ENCODE measurements around the gene RIC1.

RIC1 gene

GRCh38 chr9:5815461-5815860, 186.6 kb downstream of the RIC1 start:
- H3K27ac ChIP-seq (ENCODE audit: extremely low read depth, low read depth, low read length) = no peak overlapping the region
- H3K9me3 ChIP-seq (ENCODE audit: control insufficient read depth, insufficient read depth, low read depth, low read length) = no peaks in the 10 kb centered on the region
- POLR2A ChIA-PET = no interaction called here
- H3K4me3 ChIP-seq (ENCODE audit: low read depth, low read length) = no peak overlapping the region
- peaks cover 9 to 25% of the 10 kb centered on the region in 2 experiments; a peak in 2 of 3 replicates for H3K36me3 ChIP-seq (ENCODE audit: control insufficient read depth in 2 of 2, insufficient read depth in 1 of 2, low read length in 2 of 2)
- CTCF ChIA-PET = no interaction called here
- TF ChIP-seq ZNF664 (tag by site-specific recombination; IDR thresholded peaks at IDR 0.05) (no peak), ZNF146 (tag by site-specific recombination; IDR thresholded peaks at IDR 0.05) (no peak), ZNF138 (tag by site-specific recombination; IDR thresholded peaks at IDR 0.05; ENCODE audit: borderline replicate concordance) (no peak), ZNF560 (tag by site-specific recombination; IDR thresholded peaks at IDR 0.05; ENCODE audit: borderline replicate concordance) (no peak), PRDM6 (tag by site-specific recombination; IDR thresholded peaks at IDR 0.05) (no peak), TSHZ1 (tag by site-specific recombination; IDR thresholded peaks at IDR 0.05; ENCODE audit: borderline replicate concordance) (no peak), RBAK (tag by site-specific recombination; IDR thresholded peaks at IDR 0.05) (no peak), ZNF426 (tag by site-specific recombination; IDR thresholded peaks at IDR 0.05) (no peak), HOXD13 (CRISPR knock-in tag; IDR thresholded peaks at IDR 0.05; ENCODE audit: borderline replicate concordance) (no peak), ZNF169 (tag by site-specific recombination; IDR thresholded peaks at IDR 0.05) (no peak), ZNF629 (tag by site-specific recombination; IDR thresholded peaks at IDR 0.05) (no peak), ZNF433 (tag by site-specific recombination; IDR thresholded peaks at IDR 0.05; ENCODE audit: low read depth) (no peak), ZNF658 (tag by site-specific recombination; IDR thresholded peaks at IDR 0.05) (no peak), OSR2 (tag by site-specific recombination; IDR thresholded peaks at IDR 0.05) (no peak), AEBP2 (tag by site-specific recombination; IDR thresholded peaks at IDR 0.05; ENCODE audit: borderline replicate concordance) (no peak)
- H3K4me1 ChIP-seq (ENCODE audit: control insufficient read depth, insufficient read depth, low read length) = no peaks in the 10 kb centered on the region

GRCh38 chr9:5817862-5818261, 189.0 kb downstream of the RIC1 start:
- no peaks in the 10 kb centered on the region for H3K9me3 ChIP-seq (ENCODE audit: control insufficient read depth, insufficient read depth, low read depth, low read length)
- no peaks in the 10 kb centered on the region for H3K4me1 ChIP-seq (ENCODE audit: control insufficient read depth, insufficient read depth, low read length)
- ChIA-PET POLR2A (interaction anchor here (0.6 kb wide), 1 partner anchor 19 kb away, joined by 4 read pairs; no protein-coding TSS in a partner anchor), CTCF (interaction anchor here (0.5 to 2.5 kb wide), 5 partner anchors 10 to 1037 kb away, joined by 3 to 9 read pairs (median 7); no protein-coding TSS in a partner anchor)
- no peak overlapping the region for H3K27ac ChIP-seq (ENCODE audit: extremely low read depth, low read depth, low read length)
- TF ChIP-seq ZNF791 (tag by site-specific recombination; IDR thresholded peaks at IDR 0.05) (no peak), ZBTB44 (tag by site-specific recombination; IDR thresholded peaks at IDR 0.05) (no peak), ZNF513 (tag by site-specific recombination; IDR thresholded peaks at IDR 0.05) (no peak), HOXA7 (CRISPR knock-in tag; IDR thresholded peaks at IDR 0.05; ENCODE audit: borderline replicate concordance) (no peak)
- peaks cover 9 to 25% of the 10 kb centered on the region in 2 experiments; a peak in 2 of 3 replicates for H3K36me3 ChIP-seq (ENCODE audit: control insufficient read depth in 2 of 2, insufficient read depth in 1 of 2, low read length in 2 of 2)
- no peak overlapping the region for H3K4me3 ChIP-seq (ENCODE audit: low read depth, low read length)
